Parathyroid adenoma (tissue), 2 donors: ENCODE measurements around the gene VEGFA.

Experiments
- H2AFZ ChIP-seq: fragments of 300-600 bp; sonication (generic); one replicate; pipeline ENCODE4 v1.7.0; 2017; ENCODE audit warnings: antibody characterized with exemption, mild to moderate bottlenecking
- H3K27ac ChIP-seq: fragments of 300-600 bp; sonication (generic); one replicate; pipeline ENCODE4 v1.7.0; 2017
- H3K27me3 ChIP-seq: fragments of 300-600 bp; sonication (generic); one replicate; pipeline ENCODE4 v1.7.0; 2017; ENCODE audit warnings: low read length; ENCODE audit not compliant: control insufficient read depth, insufficient read depth
- H3K36me3 ChIP-seq: fragments of 300-600 bp; sonication (generic); one replicate; pipeline ENCODE4 v1.7.0; 2017; ENCODE audit warnings: low read length; ENCODE audit not compliant: control insufficient read depth, insufficient read depth
- H3K4me1 ChIP-seq: fragments of 300-600 bp; sonication (generic); one replicate; pipeline ENCODE4 v1.7.0; 2017; ENCODE audit warnings: control low read depth
- H3K4me2 ChIP-seq: fragments of 300-600 bp; sonication (generic); one replicate; pipeline ENCODE4 v1.7.0; 2017; ENCODE audit warnings: low read length
- H3K4me3 ChIP-seq: fragments of 300-600 bp; sonication (generic); one replicate; pipeline ENCODE4 v1.7.0; 2017; ENCODE audit warnings: low read depth, low read length
- H3K79me2 ChIP-seq: fragments of 300-600 bp; sonication (generic); one replicate; pipeline ENCODE4 v1.7.0; 2017; ENCODE audit warnings: control low read depth
- H3K9ac ChIP-seq: fragments of 300-600 bp; sonication (generic); one replicate; pipeline ENCODE4 v1.7.0; 2017; ENCODE audit warnings: mild to moderate bottlenecking
- H3K9me3 ChIP-seq: fragments of 300-600 bp; sonication (generic); one replicate; pipeline ENCODE4 v1.7.0; 2017; ENCODE audit warnings: low read length; ENCODE audit not compliant: control insufficient read depth
- TF ChIP-seq, protein P1 (sequence below): fragments of 300-600 bp; sonication (generic); IDR thresholded peaks from one replicate; pipeline ENCODE4 v1.7.0; 2017; ENCODE audit warnings: antibody characterized with exemption, mild to moderate bottlenecking
- donor health status: primary hyperparathyroidism.

The VEGFA gene

GRCh38 chr6:43724354-43724753 lies 45.7 kb upstream of the VEGFA start:
- TF ChIP-seq, protein P1, sequence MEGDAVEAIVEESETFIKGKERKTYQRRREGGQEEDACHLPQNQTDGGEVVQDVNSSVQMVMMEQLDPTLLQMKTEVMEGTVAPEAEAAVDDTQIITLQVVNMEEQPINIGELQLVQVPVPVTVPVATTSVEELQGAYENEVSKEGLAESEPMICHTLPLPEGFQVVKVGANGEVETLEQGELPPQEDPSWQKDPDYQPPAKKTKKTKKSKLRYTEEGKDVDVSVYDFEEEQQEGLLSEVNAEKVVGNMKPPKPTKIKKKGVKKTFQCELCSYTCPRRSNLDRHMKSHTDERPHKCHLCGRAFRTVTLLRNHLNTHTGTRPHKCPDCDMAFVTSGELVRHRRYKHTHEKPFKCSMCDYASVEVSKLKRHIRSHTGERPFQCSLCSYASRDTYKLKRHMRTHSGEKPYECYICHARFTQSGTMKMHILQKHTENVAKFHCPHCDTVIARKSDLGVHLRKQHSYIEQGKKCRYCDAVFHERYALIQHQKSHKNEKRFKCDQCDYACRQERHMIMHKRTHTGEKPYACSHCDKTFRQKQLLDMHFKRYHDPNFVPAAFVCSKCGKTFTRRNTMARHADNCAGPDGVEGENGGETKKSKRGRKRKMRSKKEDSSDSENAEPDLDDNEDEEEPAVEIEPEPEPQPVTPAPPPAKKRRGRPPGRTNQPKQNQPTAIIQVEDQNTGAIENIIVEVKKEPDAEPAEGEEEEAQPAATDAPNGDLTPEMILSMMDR, result no peak
- Histone ChIP-seq H3K4me3 (no peak overlapping the region), H3K36me3 (no peaks in the 10 kb centered on the region), H3K9me3 (no peaks in the 10 kb centered on the region), H3K4me2 (no peak overlapping the region), H2AFZ (no peak overlapping the region), H3K27me3 (no peaks in the 10 kb centered on the region), H3K79me2 (no peaks in the 10 kb centered on the region), H3K27ac (no peak overlapping the region), H3K4me1 (no peaks in the 10 kb centered on the region), H3K9ac (no peak overlapping the region)

- no peak overlapping the region for H3K9ac ChIP-seq
- H3K4me1 ChIP-seq, result no peaks in the 10 kb centered on the region
- H3K4me3 ChIP-seq, result no peak overlapping the region
- no peaks in the 10 kb centered on the region for H3K27me3 ChIP-seq
- H3K36me3 ChIP-seq, result no peaks in the 10 kb centered on the region
- no peak overlapping the region for H3K27ac ChIP-seq
- no peaks in the 10 kb centered on the region for H3K79me2 ChIP-seq
- no peak overlapping the region for H2AFZ ChIP-seq
- H3K9me3 ChIP-seq, result no peaks in the 10 kb centered on the region
- no peak overlapping the region for H3K4me2 ChIP-seq
- TF ChIP-seq, protein P1, result no peak
These were observed 44.9 kb upstream of the VEGFA start for GRCh38 chr6:43724914-43725642.

DNA sequence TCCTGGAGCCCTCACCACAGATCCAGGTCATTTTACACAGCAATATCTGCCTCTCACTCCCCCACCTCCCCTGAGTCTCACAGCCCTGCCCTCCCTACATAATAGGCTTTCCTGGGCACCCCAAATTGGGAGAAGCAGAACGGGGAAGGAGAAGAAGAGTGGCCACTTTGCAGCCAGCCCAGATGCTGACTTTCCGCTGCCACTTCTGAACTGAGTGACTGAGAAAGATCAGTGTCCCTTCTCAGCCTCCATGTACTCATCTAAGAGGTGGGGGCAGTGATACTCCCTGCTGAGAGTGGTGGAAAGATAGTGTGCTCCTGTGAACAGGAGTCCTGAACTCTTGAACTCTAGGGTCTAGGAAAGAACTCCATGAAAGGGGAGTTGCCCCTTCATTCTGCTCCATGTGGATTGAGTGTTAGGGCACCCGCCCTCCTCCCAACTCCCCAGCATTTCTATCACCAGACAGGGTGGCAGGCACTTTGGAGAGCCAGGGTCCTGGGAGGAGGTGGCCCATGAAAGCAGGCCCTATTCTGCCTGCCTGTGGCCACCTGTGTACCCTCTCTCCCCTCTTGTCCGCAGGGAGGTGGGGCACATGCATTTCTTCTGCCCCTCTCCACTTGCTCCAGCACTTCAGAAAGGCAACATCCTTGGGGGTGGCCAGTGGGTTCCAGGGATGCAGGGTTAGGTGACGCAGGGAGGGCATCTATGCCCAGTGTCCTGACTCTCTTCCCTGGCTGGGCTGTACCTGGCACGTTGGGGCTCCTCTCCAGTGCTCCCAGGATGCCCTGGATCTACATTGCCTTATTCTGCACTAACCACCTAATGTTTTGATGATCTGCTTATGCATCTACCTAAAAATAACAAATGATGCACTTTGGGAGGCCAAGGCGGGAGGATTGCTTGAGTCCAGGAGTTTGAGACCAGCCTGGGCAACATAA lies 44.1 kb upstream of the VEGFA start:
- Histone ChIP-seq H3K4me2 (no peak overlapping the region), H3K79me2 (no peaks in the 10 kb centered on the region), H3K4me3 (no peak overlapping the region), H3K4me1 (no peaks in the 10 kb centered on the region), H3K36me3 (no peaks in the 10 kb centered on the region), H3K27me3 (no peaks in the 10 kb centered on the region), H3K9me3 (no peaks in the 10 kb centered on the region), H3K27ac (no peak overlapping the region), H2AFZ (no peak overlapping the region), H3K9ac (no peak overlapping the region)
- TF ChIP-seq, protein P1, result no peak

- H3K27ac ChIP-seq, result no peak overlapping the region
- no peaks in the 10 kb centered on the region for H3K4me1 ChIP-seq
- TF ChIP-seq, protein P1, result no peak
- no peak overlapping the region for H3K4me2 ChIP-seq
- H3K79me2 ChIP-seq, result no peaks in the 10 kb centered on the region
- no peaks in the 10 kb centered on the region for H3K36me3 ChIP-seq
- no peak overlapping the region for H3K4me3 ChIP-seq
- no peak overlapping the region for H2AFZ ChIP-seq
- no peak overlapping the region for H3K9ac ChIP-seq
- H3K9me3 ChIP-seq, result no peaks in the 10 kb centered on the region
- no peaks in the 10 kb centered on the region for H3K27me3 ChIP-seq
These were observed 42.4 kb upstream of the VEGFA start for GRCh38 chr6:43727634-43728033.
